GM18526 (cell line): ENCODE data around the gene SLC47A2.

Source experiments
- POLR2A ChIP-seq: IDR thresholded peaks from 3 replicates; pipeline ENCODE4 v1.6.1; 2011; ENCODE audit not compliant: insufficient read length; ENCODE audit errors: extremely low read depth

Gene SLC47A2

GRCh38 chr17:19670908-19671307 is 45.5 kb downstream of the SLC47A2 start:
- TF ChIP-seq POLR2A: no peak

GRCh38 chr17:19664821-19665181 is 51.6 kb downstream of the SLC47A2 start:
- no peak for TF ChIP-seq POLR2A

GRCh38 chr17:19664136-19664820 is 52.1 kb downstream of the SLC47A2 start:
- TF ChIP-seq POLR2A: no peak

GRCh38 chr17:19663097-19663496 is 53.3 kb downstream of the SLC47A2 start:
- TF ChIP-seq POLR2A: no peak

GRCh38 chr17:19661121-19661520 is 55.3 kb downstream of the SLC47A2 start:
- no peak for TF ChIP-seq POLR2A

- TF ChIP-seq POLR2A: no peak
These were observed 56.0 kb downstream of the SLC47A2 start for GRCh38 chr17:19660219-19660870.

- no peak for TF ChIP-seq POLR2A
These were observed 56.8 kb downstream of the SLC47A2 start for GRCh38 chr17:19659366-19660177.

GRCh38 chr17:19656851-19657581 is 59.4 kb downstream of the SLC47A2 start:
- TF ChIP-seq POLR2A: no peak

- no peak for TF ChIP-seq POLR2A
These were observed 60.0 kb downstream of the SLC47A2 start for GRCh38 chr17:19656336-19656735.

GRCh38 chr17:19654896-19655295 is 61.5 kb downstream of the SLC47A2 start:
- TF ChIP-seq POLR2A: no peak

GRCh38 chr17:19654342-19654886 is 62.0 kb downstream of the SLC47A2 start:
- TF ChIP-seq POLR2A: no peak

- TF ChIP-seq POLR2A: no peak
These were observed 63.8 kb downstream of the SLC47A2 start for GRCh38 chr17:19652595-19652994.

GRCh38 chr17:19651451-19652238 is 64.7 kb downstream of the SLC47A2 start:
- TF ChIP-seq POLR2A: no peak

- TF ChIP-seq POLR2A: no peak
These were observed 65.6 kb downstream of the SLC47A2 start for GRCh38 chr17:19650826-19651225.

- no peak for TF ChIP-seq POLR2A
These were observed 67.2 kb downstream of the SLC47A2 start for GRCh38 chr17:19649274-19649541.
